CD4-positive, alpha-beta T cell (primary cell): Measurements from ENCODE around the gene CACNA2D1. TPM values are rescaled to one million over a fixed set of nuclear protein-coding genes. Genes with fewer than 3 reads are reported as not detected.

ENCODE experiments used
- ATAC-seq: fragments of 200-7000 bp; cut with Tn5 transposase; one replicate; pipeline ENCODE4 v1.10.0; 2022; ENCODE audit warnings: mild to moderate bottlenecking; ENCODE audit not compliant: poor library complexity
- CTCF ChIA-PET: fragments of 350-600 bp; sonication (Branson Sonifier 250); formaldehyde crosslinking; loops from one replicate; lab custom pipeline; 2021; ENCODE audit warnings: antibody characterized with exemption, inconsistent platforms; lab: Charles Lee
- POLR2A ChIA-PET: fragments of 350-600 bp; sonication (Branson Sonifier 250); formaldehyde crosslinking; loops from one replicate; lab custom pipeline; 2021; ENCODE audit warnings: antibody characterized with exemption, inconsistent platforms; lab: Charles Lee
- DNase-seq, 14 experiments: peaks; one replicate each; pipeline ENCODE4 v3.0.0-alpha.2; 2013 to 2020; ENCODE audit warnings: mixed read lengths in 2 of 14
- H3K27ac ChIP-seq, 2 donors: one replicate each; pipeline versions ENCODE4 v1.5.1 to v1.7.0; 2013; ENCODE audit warnings: low read length in 2 of 2, low read depth in 1 of 2, mild to moderate bottlenecking in 1 of 2
- H3K27me3 ChIP-seq, 2 experiments: 1 replicate in 1 of 2; 2 replicates in 1 of 2; pipeline versions ENCODE4 v1.6.1 to v1.7.0; 2013; ENCODE audit warnings: low read length in 2 of 2, control low read depth in 1 of 2, mild to moderate bottlenecking in 1 of 2, moderate library complexity in 1 of 2; ENCODE audit not compliant: insufficient read depth in 2 of 2, control insufficient read depth in 1 of 2
- H3K36me3 ChIP-seq: one replicate; pipeline ENCODE4 v1.6.1; 2013; ENCODE audit warnings: low read length, control low read depth; ENCODE audit not compliant: insufficient read depth
- H3K4me1 ChIP-seq: one replicate; pipeline ENCODE4 v1.6.1; 2013; ENCODE audit warnings: low read length, control low read depth; ENCODE audit not compliant: insufficient read depth
- H3K4me3 ChIP-seq: one replicate; pipeline ENCODE4 v1.5.1; 2013; ENCODE audit warnings: mild to moderate bottlenecking, low read length, moderate library complexity
- H3K9me3 ChIP-seq, 2 experiments: 1 replicate in 1 of 2; 2 replicates in 1 of 2; pipeline versions ENCODE4 v1.6.1 to v1.7.0; 2013; ENCODE audit warnings: low read length in 2 of 2, mild to moderate bottlenecking in 2 of 2, control low read depth in 1 of 2, moderate library complexity in 1 of 2; ENCODE audit not compliant: control insufficient read depth in 1 of 2, insufficient read depth in 1 of 2
- H3K27ac Mint-ChIP-seq: one replicate; pipeline ENCODE4 v1.8.0; 2020; ENCODE audit warnings: mixed read lengths
- H3K27me3 Mint-ChIP-seq: one replicate; pipeline ENCODE4 v1.8.0; 2021; ENCODE audit warnings: mixed read lengths
- H3K36me3 Mint-ChIP-seq: one replicate; pipeline ENCODE4 v1.8.0; 2021; ENCODE audit warnings: low read depth, mixed read lengths
- H3K4me1 Mint-ChIP-seq: one replicate; pipeline ENCODE4 v1.8.0; 2021; ENCODE audit warnings: low read depth, mixed read lengths
- H3K4me3 Mint-ChIP-seq: one replicate; pipeline ENCODE4 v1.8.0; 2020; ENCODE audit warnings: mild to moderate bottlenecking, mixed read lengths
- H3K9me3 Mint-ChIP-seq: one replicate; pipeline ENCODE4 v1.8.0; 2020; ENCODE audit warnings: mixed read lengths
- intact Hi-C, 2 experiments: fragments of 100-400 bp; cut with DNase I in 1 of 2; cut with micrococcal nuclease in 1 of 2; formaldehyde crosslinking; loops; one replicate each; pipeline versions ENCODE4 v1.15.1 to v1.9.0; 2023 to 2025; cut with DNase I, micrococcal nuclease
- total RNA-seq, 174 experiments: library from RNA in 2 of 174; stranded (reverse) in 2 of 174; gene quantifications; one replicate each; pipeline ENCODE4 v1.2.3 and lab custom pipeline; 2021 to 2026
- TF ChIP-seq, protein P1 (sequence below): fragments of 200-600 bp; IDR thresholded peaks from one replicate; pipeline ENCODE4 v1.8.0; 2022; ENCODE audit warnings: antibody characterized with exemption, mild to moderate bottlenecking

Gene CACNA2D1
- total RNA-seq, 2 experiments from 2014 or later = not detected

DNA sequence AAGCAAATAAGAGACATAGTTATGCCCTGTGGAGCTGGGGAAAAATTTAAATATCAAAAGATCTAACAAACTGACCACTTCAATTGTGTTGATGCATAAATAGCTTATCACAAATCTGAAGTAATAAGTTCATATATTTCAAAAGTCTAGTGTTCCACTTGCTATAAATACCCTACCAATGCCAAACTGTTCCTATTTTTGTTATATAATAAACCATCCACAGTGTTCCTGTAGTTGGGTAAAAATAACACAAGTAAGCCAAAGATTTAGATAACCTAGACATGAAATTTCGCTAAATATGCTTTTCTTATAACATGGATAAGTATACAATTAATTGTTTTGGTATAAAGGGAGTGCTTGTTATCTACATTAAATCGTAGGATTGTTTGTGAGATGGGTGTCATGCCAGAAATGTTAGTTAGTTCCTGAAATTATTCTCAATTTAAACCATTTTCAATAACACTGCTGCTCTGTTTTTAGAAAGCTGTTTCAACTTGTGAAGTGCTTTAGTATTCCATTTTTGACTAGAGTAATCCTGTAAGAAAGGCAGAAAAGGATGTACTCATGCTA lies 85.5 kb downstream of the CACNA2D1 start:
- no peaks in the 10 kb centered on the region for H3K27me3 Mint-ChIP-seq
- POLR2A ChIA-PET = no interaction called here
- TF ChIP-seq, protein P1, sequence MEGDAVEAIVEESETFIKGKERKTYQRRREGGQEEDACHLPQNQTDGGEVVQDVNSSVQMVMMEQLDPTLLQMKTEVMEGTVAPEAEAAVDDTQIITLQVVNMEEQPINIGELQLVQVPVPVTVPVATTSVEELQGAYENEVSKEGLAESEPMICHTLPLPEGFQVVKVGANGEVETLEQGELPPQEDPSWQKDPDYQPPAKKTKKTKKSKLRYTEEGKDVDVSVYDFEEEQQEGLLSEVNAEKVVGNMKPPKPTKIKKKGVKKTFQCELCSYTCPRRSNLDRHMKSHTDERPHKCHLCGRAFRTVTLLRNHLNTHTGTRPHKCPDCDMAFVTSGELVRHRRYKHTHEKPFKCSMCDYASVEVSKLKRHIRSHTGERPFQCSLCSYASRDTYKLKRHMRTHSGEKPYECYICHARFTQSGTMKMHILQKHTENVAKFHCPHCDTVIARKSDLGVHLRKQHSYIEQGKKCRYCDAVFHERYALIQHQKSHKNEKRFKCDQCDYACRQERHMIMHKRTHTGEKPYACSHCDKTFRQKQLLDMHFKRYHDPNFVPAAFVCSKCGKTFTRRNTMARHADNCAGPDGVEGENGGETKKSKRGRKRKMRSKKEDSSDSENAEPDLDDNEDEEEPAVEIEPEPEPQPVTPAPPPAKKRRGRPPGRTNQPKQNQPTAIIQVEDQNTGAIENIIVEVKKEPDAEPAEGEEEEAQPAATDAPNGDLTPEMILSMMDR = no peak
- DNase-seq (no peak), ATAC-seq (no peak)
- Histone ChIP-seq H3K4me1 (no peaks in the 10 kb centered on the region), H3K4me3 (no peak overlapping the region), H3K27ac (no peak overlapping the region), H3K27me3 (no peaks in the 10 kb centered on the region), H3K9me3 (no peaks in the 10 kb centered on the region), H3K36me3 (no peaks in the 10 kb centered on the region)
- H3K4me3 Mint-ChIP-seq = no peak overlapping the region
- no peaks in the 10 kb centered on the region for H3K9me3 Mint-ChIP-seq
- intact Hi-C loops = no loop called here
- H3K27ac Mint-ChIP-seq = no peak overlapping the region
- CTCF ChIA-PET = no interaction called here
- no peaks in the 10 kb centered on the region for H3K4me1 Mint-ChIP-seq
- no peaks in the 10 kb centered on the region for H3K36me3 Mint-ChIP-seq

DNA sequence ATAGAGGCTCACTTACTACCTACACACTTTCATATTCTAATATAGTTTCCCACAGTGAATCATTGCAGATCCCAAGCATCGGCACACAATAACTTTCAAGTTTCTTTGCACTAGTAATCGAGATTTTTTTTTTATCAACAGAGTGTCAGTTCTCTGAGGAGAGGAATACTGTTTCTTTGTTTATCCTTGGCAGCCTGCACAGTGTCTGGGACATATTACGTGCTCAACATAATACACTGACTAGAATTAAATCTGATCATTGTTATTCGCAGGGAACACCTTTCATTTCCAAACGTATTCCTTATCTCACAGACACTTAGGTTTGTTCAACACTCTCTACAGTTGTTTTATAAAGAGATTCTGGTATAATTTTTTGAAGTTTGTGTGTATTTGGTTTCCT lies 95.3 kb downstream of the CACNA2D1 start:
- DNase-seq = no peak
- intact Hi-C loops = no loop called here
- H3K36me3 Mint-ChIP-seq = no peaks in the 10 kb centered on the region
- TF ChIP-seq, protein P1 = no peak
- H3K4me1 ChIP-seq = no peaks in the 10 kb centered on the region
- H3K4me3 Mint-ChIP-seq = no peak overlapping the region
- ChIA-PET POLR2A (no interaction called here), CTCF (no interaction called here)
- H3K27ac ChIP-seq = no peak overlapping the region
- H3K27ac Mint-ChIP-seq = no peak overlapping the region
- no peak overlapping the region for H3K4me3 ChIP-seq
- H3K9me3 ChIP-seq = no peaks in the 10 kb centered on the region
- no peaks in the 10 kb centered on the region for H3K27me3 ChIP-seq
- H3K9me3 Mint-ChIP-seq = no peaks in the 10 kb centered on the region
- H3K4me1 Mint-ChIP-seq = no peaks in the 10 kb centered on the region
- no peaks in the 10 kb centered on the region for H3K36me3 ChIP-seq
- no peaks in the 10 kb centered on the region for H3K27me3 Mint-ChIP-seq
- no peak for ATAC-seq

DNA sequence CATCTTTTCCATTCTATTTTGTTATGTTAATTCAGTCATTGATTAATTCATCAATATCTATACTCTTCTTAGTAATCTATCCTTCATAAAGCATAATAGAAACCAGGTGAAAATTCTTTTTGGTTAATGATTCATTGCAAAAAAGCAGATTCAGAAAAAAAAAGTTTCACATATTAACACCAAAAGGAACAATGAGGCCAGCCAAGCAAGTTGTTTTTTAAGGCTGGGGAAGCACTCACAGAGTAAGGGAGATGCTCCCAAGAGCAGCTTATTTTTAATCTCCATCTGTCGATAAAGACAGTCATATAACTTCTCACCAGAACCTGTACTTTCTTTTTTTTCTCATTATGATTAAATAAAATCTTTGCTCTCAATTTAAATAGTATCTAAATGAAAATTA lies 95.8 kb downstream of the CACNA2D1 start:
- no peaks in the 10 kb centered on the region for H3K27me3 Mint-ChIP-seq
- TF ChIP-seq, protein P1 = no peak
- H3K36me3 Mint-ChIP-seq = no peaks in the 10 kb centered on the region
- no peak for DNase-seq
- no peak overlapping the region for H3K4me3 ChIP-seq
- no peak overlapping the region for H3K27ac Mint-ChIP-seq
- no peaks in the 10 kb centered on the region for H3K9me3 Mint-ChIP-seq
- H3K4me1 Mint-ChIP-seq = no peaks in the 10 kb centered on the region
- no peak overlapping the region for H3K27ac ChIP-seq
- ChIA-PET POLR2A (no interaction called here), CTCF (no interaction called here)
- ATAC-seq = no peak
- H3K4me3 Mint-ChIP-seq = no peak overlapping the region
- no peaks in the 10 kb centered on the region for H3K27me3 ChIP-seq
- intact Hi-C loops = no loop called here
- no peaks in the 10 kb centered on the region for H3K4me1 ChIP-seq
- H3K9me3 ChIP-seq = no peaks in the 10 kb centered on the region
- no peaks in the 10 kb centered on the region for H3K36me3 ChIP-seq
